Left renal cortex interstitium (tissue), 4 donors: ENCODE data around the gene EDEM1. TPM values are rescaled to one million over a fixed set of nuclear protein-coding genes. Genes with fewer than 3 reads are reported as not detected.

Source experiments
- DNase-seq, 4 donors: peaks; one replicate each; pipeline ENCODE4 v3.0.0-alpha.2; 2013; ENCODE audit warnings: low read depth in 4 of 4, low spot score in 2 of 4, missing footprints in 1 of 4
- polyA plus RNA-seq, 4 donors: library from polyadenylated mRNA; unstranded; fragments of 120-200 nt; gene quantifications; one replicate each; pipeline ENCODE4 v1.2.1, GENCODE V29; 2013; ENCODE audit not compliant: insufficient read length in 4 of 4

Gene EDEM1
- polyA plus RNA-seq, 4 donors = 15.2 to 24.0 (median 18.8) TPM

- DNase-seq = no peak
Measured at GRCh38 chr3:5197470-5198312, 10.2 kb downstream of the EDEM1 start.

DNA sequence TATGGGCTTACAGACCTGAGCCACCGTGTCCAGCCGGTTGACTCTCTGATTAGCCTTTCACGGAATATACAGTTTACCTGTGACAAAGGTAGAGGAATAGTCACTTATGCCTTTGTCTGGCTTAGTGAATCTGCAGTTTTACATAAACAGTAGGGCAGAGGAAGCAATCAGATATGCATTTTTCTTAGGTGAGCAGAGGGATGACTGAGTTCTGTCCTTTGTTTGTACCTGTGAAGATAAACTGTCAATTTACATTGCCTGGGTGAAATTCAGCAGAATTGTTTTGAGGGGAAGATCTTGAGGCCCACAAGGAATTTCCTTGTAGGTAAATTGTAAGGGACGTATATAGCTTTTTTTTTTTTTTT lies 10.8 kb downstream of the EDEM1 start:
- DNase-seq = no peak

DNA sequence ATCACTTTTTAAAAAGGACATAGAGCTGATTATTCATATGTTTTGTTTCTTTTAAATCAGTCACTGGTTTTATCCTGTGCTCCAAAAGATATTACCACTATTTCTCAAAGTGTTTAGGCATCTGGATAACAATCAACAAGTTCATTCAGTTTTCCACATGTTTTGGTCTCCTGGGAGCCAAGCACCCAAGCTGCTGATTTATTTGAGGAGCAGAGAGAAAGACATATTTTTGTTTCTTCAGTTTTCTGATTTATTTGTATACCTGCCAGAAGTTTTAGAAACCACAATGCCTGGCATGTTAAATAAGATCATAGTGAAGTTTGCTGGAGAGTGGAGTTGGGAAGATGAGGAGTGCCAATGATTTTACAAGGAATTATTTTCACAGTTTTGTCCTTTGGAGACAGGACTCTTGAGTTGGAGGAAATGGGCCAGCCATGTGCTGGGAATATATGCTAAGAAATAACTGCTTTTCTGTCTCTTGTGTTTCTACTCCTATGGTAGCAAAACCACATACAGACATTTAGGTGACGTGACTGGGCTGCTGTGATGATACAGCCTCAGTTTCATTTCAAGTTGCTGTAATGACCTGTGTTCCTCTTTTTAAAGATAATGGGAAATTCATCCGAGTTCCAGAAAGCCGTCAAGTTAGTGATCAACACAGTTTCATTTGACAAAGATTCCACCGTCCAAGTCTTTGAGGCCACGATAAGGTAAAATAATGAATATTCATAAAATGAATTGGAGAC lies 11.7 kb downstream of the EDEM1 start:
- DNase-seq = no peak

DNA sequence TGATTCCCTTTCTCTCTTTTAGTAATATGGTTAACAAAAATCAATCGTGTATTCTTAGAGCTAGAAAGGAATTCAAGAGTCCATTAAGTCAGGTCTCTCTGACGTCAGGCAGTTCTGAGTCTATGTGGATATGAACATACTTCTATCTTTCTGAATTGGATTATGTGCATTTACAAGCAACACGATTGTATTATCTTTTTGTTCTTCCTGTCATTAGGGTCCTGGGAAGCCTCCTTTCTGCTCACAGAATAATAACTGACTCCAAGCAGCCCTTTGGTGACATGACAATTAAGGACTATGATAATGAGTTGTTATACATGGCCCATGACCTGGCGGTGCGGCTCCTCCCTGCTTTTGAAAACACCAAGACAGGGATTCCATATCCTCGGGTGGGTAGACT lies 14.0 kb downstream of the EDEM1 start:
- DNase-seq = no peak

DNA sequence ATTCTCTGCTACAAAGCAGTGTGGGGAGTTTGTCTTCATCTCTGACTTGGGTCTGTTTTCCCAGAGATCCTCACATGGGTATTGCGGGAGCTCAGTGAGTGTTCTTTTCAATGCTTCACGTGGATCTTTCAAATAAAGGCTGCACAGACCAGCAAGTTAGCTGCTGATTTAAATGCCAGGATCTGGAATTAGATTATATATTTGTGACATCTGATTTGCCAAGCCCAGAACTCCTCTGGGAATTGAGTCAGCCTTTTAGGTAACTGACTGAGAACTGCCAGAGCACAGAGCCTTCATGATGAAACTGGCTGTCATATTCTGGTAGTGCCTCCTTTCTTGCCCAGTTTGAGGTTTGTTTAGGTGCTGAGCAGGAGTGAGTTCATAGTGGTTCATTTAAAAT lies 14.7 kb downstream of the EDEM1 start:
- DNase-seq = no peak

- DNase-seq = no peak
Measured at GRCh38 chr3:5205165-5205941, 17.8 kb downstream of the EDEM1 start.

DNA sequence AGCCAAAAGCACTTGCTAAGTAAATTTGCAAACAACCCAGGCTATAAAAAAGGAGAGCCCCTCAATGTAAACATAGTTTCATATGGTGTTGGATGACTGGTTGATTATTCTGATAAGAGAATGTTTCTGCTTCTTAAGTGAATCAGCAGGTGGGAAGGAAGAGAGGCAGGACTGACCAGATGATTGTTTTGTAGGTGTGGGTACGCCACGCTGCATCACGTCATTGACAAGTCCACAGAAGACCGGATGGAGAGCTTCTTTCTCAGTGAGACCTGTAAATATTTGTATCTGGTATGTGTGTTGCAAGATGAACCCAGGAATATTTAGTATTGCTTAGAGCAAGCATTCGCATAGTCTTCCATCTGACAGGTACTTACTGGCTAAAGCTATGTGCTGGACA lies 23.4 kb downstream of the EDEM1 start:
- no peak for DNase-seq

DNA sequence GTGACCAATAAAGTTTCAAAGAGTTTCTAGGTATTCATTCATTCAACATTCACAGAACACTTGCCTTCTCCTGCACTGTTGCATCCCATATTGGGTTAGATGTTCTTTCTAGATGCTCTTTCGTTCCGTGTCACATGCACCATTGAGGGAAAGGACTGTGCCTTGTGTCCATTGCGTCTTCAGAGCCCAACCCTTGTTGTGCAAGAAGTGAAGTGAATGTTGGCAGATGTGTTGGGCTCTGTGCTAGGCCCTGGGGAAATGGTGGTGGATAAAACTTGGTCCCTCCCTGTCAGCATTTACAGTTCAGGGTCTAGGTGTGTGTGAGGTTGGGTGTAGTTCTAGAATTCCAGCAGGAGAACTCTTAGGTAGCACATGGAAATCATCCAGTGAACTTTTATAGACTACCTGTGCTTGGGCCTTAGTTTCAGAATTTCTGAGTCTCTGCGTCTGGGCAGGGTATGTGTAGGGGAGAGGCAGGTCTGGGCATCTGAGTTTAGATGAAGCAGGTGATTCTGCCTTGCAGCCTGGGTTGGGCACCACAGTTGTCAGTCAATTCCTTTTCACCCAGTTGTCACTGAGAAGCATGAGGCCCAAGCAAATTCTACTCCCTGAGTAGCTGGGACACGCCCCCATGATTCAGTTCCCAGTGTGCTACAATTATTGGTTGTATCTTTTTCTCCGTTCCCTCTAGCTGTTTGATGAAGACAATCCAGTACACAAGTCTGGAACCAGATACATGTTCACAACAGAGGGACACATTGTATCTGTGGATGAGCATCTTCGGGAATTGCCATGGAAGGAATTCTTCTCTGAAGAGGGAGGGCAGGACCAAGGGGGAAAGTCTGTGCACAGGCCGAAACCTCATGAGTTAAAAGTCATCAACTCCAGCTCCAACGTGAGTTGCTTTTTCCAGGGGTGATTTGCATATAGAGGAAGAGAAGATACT lies 25.4 kb downstream of the EDEM1 start:
- DNase-seq = no peak

DNA sequence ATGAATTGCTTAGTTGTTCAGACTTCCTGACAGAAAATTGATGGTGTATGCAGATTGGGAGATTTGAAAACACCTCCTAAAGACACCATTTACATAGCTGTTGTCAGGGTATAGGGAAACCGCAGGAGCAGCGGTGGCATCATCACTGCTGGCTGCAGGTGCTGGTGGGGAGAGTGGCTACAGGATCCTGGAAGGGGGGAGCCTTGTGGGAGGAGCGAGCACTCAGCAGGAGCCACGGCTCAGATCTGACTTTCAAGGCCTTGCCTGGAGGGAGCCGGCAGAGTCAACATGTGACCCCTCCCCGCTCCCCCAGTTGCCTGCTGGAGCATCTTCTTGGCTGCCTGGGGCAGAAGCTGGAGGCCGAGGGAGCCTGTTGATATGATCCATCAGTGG lies 26.1 kb downstream of the EDEM1 start:
- no peak for DNase-seq

- no peak for DNase-seq
Measured at GRCh38 chr3:5214352-5214751, 26.8 kb downstream of the EDEM1 start.

DNA sequence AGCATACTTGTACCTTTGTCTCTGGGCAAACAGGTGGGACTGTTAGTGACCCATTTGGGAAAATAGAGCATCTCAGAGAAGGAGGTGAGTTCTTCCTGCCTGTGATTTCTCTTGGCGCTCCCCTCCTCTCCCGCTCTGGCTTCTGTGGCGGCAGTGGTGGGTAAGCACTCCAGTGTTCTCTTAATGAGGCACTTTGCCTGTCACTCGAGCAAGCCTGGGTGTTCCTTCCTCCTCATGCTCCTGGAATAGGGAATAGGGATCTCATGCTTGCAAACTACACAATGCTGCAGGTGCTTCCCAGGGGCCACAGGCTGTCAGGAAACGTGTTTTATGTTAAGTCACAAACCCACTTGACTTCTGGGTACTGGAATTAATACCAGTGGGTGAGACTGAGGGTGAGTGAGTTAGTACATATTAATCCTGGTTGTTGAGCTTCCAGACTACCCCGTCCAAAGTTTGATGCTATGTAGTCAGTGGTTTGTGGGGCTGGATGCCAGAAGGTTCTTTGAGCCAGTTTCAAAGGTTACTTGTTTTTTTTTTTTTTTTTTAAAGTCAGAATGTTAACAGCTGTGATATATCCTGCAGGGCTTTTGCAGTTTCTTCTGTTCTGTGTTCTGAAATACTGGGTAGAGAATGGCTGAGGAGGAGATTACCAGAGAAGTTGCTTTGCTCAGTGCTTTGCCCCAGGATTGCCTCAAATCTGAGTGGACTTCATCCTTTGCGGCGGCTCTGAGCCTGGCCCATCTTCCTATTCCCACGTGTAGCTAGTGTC lies 30.5 kb downstream of the EDEM1 start:
- DNase-seq = no peak

DNA sequence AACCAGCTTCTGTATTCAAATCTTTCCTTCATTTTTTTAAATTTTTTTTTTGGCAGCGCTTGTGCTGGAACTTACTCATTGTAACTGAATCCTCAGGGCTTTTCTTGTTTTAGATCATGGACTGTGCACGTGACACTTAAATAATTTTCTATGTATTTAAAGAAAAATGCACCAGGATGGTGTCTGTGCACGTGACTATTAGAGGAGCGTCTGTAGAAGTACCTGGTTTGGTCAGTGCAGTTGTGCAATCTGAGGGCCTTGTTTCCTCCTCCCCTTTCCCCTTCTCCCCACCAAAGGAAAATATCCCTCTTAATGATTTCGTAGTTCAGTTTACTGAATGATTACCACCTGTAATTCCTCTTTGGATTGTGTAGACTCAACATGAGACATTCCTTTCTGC lies 31.3 kb downstream of the EDEM1 start:
- DNase-seq = no peak

DNA sequence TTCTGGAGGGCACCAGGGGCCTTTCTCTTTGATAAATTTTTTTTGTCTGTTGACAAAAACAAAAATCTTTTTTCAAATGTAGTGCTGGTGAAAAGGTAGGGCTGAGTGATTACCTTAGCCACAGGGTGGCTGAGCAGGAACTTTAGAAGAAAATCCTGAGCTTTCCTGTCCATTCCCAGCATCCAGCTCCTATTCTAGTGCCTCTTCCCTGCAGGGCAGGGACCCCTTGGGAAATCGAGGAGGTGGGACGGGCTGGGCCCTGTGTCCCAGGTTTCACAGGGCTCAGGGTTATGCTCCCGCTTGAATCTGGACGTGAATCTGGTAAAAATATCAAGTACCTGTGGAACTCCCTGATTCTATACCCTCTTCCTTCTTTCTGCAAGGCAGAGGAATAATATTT lies 31.7 kb downstream of the EDEM1 start:
- DNase-seq = no peak

DNA sequence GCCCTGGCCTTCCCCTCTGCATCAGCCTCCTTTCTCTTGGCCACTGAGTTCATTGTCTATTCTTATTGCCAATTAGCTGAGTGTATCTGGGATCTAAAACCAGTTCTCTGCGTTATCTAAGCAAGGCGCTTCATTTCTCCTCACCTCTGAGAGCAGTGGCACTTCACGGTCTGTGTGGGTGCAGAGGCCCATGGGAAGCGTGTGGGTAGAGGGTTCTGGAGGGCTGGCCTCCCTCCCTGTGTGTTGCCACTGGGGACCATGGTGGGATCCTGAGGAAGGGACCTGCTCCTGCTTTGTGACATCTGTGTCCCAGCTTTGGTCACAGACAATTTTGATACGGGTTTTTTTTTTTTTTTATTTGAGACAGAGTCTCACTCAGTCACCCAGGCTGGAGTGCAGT lies 32.7 kb downstream of the EDEM1 start:
- no peak for DNase-seq

DNA sequence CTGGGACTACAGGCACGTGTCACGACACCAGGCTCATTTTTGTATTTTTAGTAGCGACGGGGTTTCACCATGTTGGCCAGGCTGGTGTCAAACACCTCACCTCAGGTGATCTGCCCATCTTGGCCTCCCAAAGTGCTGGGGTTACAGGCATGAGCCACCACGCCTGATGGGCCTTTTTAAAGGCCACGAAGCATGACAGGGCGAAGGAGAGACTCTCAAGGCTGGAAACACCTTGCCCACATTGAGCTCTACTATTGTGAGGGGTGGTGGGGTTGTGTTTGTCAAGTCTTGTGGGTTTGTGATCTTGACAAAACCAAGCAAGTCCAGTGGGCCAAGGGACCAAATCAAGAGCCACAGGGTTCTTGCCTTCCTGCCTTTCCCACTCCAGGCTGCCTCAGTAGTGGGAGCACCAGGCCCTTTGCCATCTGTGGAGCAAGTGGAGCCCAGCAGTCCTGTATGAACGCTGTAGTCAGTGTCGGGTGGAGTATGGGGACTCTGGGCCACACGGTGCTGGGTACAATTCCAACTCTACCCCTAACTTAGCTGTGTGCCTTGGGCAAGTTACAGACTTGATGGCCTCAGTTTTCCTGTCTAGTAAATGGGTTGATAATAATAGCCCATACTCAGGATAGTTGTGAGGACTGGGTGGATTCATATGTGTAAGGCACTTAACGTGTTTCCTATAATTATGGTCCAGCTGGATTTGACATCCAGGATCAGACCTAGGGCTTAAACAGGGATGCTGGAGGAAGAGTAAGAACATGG lies 33.3 kb downstream of the EDEM1 start:
- DNase-seq = no peak

DNA sequence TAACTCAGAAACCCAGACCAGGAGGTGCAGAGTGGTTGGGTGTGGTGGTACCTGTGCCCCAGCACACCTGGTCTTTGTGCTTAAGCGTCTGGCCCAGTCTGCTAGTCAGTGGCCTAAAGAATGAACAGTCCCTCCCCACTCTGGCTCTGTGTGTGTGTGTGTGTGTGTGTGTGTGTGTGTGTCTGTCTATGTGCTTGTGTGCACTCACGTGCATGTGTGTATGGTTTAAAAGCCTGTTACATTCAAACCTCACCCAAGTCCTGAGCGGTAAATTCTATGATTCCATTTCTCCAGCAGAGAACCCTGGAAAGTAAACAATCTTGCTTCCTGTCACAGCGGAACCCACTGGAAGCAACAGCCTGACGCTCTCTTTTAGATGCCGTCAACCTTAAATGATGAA lies 34.2 kb downstream of the EDEM1 start:
- DNase-seq = no peak

GRCh38 chr3:5222283-5223005 lies 34.9 kb downstream of the EDEM1 start:
- DNase-seq = no peak

DNA sequence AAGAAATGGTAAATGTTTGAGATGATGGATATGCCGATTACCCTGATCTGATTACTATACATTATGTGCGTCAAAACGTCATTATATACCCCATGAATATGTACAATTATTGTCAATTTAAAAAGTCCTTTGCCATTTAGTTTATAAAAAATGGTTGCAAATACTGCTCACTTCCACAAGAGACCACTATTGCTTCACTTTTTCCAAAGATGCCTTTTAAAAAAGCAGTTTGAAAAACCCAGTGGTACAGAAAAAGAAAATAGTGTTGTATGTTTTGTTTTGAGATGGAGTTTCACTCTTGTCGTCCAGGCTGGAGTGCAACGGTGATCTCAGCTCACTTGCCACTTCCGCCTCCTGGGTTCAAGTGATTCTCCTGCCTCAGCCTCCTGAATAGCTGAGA lies 39.3 kb downstream of the EDEM1 start:
- no peak for DNase-seq
